ENCODE data around the gene IL10RA. TPM values are rescaled to one million over a fixed set of nuclear protein-coding genes. Genes with fewer than 3 reads are reported as not detected.
"Not testable (repeated sequence)": the region's sequence is repeated elsewhere in the genome, so short reads cannot be mapped to it uniquely, and the experiment has no call there.

The IL10RA gene
- total RNA-seq, 3 donors from 2014 or later, result 9.8 to 47.5 (median 13.3) TPM

- TF ChIP-seq CTCF (IDR thresholded peaks at IDR 0.05) (peak; percentile 90 to 98 (median 96)), POLR2A (IDR thresholded peaks at IDR 0.05) (no peak), POLR2AphosphoS5 (IDR thresholded peaks at IDR 0.05) (peak in 2 of 3 donors; percentile 35 to 50)
- DNase-seq (ENCODE audit: low spot score in 2 of 2), result peak; percentile 79 to 87
- H3K36me3 ChIP-seq, result no peaks in the 10 kb centered on the region
- H3K27me3 ChIP-seq, result no peaks in the 10 kb centered on the region
- intact Hi-C loops (cut with DNase I; ENCODE audit: low total_unique reads), result loop anchor here (5.0 kb wide), 1 partner anchor 105 kb away; no protein-coding TSS in a partner anchor
- H3K9me3 ChIP-seq, result no peaks in the 10 kb centered on the region
- H3K27ac ChIP-seq, result no peak overlapping the region
- H3K4me3 ChIP-seq, result no peak overlapping the region
- no peaks in the 10 kb centered on the region for H3K4me1 ChIP-seq
These were observed 39.2 kb upstream of the IL10RA start for GRCh38 chr11:117946842-117947526.

GRCh38 chr11:117947751-117948150 lies 38.4 kb upstream of the IL10RA start:
- not testable (repeated sequence) for H3K36me3 ChIP-seq; H3K27me3 ChIP-seq; H3K4me3 ChIP-seq; H3K9me3 ChIP-seq; DNase-seq (ENCODE audit: low spot score in 2 of 2); H3K4me1 ChIP-seq; H3K27ac ChIP-seq
- intact Hi-C loops (cut with DNase I; ENCODE audit: low total_unique reads), result loop anchor here (5.0 kb wide), 1 partner anchor 105 kb away; no protein-coding TSS in a partner anchor

- not testable (repeated sequence) for H3K36me3 ChIP-seq; H3K27ac ChIP-seq; H3K4me3 ChIP-seq; H3K9me3 ChIP-seq; H3K27me3 ChIP-seq; H3K4me1 ChIP-seq; DNase-seq (ENCODE audit: low spot score in 2 of 2)
- intact Hi-C loops (cut with DNase I; ENCODE audit: low total_unique reads), result loop anchor here (5.0 kb wide), 1 partner anchor 106 kb away; no protein-coding TSS in a partner anchor
These were observed 37.7 kb upstream of the IL10RA start for GRCh38 chr11:117948466-117948865.

DNA sequence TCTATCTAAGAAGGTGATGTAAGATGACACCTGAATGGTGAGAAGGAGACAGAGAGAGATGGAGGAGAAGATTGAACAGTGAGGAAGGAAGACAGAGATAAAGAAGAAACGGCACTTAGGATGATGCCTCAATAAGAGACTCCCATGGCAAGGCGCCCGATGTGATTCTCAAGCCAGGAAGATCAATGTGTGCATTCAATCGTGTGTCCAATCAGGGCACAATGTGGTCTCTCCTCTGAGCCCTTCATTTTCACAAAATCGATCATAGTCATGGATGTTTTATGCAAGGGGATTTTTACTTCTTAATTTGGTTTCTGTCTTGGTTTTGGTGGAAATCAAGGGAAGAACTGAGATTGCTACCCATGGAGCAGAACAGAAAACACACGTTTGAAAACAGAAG lies 37.1 kb upstream of the IL10RA start:
- intact Hi-C loops (cut with DNase I; ENCODE audit: low total_unique reads), result loop anchor here (5.0 kb wide), 1 partner anchor 107 kb away; no protein-coding TSS in a partner anchor
- TF ChIP-seq CTCF (IDR thresholded peaks at IDR 0.05), result no peak
- Histone ChIP-seq H3K4me1 (no peaks in the 10 kb centered on the region), H3K4me3 (no peak overlapping the region), H3K36me3 (no peaks in the 10 kb centered on the region), H3K9me3 (no peaks in the 10 kb centered on the region), H3K27me3 (no peaks in the 10 kb centered on the region), H3K27ac (no peak overlapping the region)
- no peak for DNase-seq (ENCODE audit: low spot score in 2 of 2)

- H3K27me3 ChIP-seq, result no peaks in the 10 kb centered on the region
- H3K4me3 ChIP-seq, result no peak overlapping the region
- DNase-seq (ENCODE audit: low spot score in 2 of 2), result no peak
- intact Hi-C loops (cut with DNase I; ENCODE audit: low total_unique reads), result no loop called here
- TF ChIP-seq POLR2AphosphoS5 (IDR thresholded peaks at IDR 0.05) (no peak), POLR2A (IDR thresholded peaks at IDR 0.05) (no peak), CTCF (IDR thresholded peaks at IDR 0.05) (no peak)
- no peaks in the 10 kb centered on the region for H3K36me3 ChIP-seq
- no peak overlapping the region for H3K27ac ChIP-seq
- no peaks in the 10 kb centered on the region for H3K4me1 ChIP-seq
- H3K9me3 ChIP-seq, result no peaks in the 10 kb centered on the region
These were observed 35.9 kb upstream of the IL10RA start for GRCh38 chr11:117950301-117950700.

GRCh38 chr11:117950993-117951961 lies 34.9 kb upstream of the IL10RA start:
- intact Hi-C loops (cut with DNase I; ENCODE audit: low total_unique reads), result no loop called here
- no peak overlapping the region for H3K27ac ChIP-seq
- no peak overlapping the region for H3K4me3 ChIP-seq
- no peaks in the 10 kb centered on the region for H3K4me1 ChIP-seq
- no peak for DNase-seq (ENCODE audit: low spot score in 2 of 2)
- no peaks in the 10 kb centered on the region for H3K27me3 ChIP-seq
- H3K36me3 ChIP-seq, result no peaks in the 10 kb centered on the region
- TF ChIP-seq POLR2AphosphoS5 (IDR thresholded peaks at IDR 0.05) (no peak), CTCF (IDR thresholded peaks at IDR 0.05) (no peak), POLR2A (IDR thresholded peaks at IDR 0.05) (no peak)
- no peaks in the 10 kb centered on the region for H3K9me3 ChIP-seq

Data from breast epithelium (tissue), 4 donors.